WTC11 (cell line): ENCODE measurements around the gene EIF1B.

Experiments
- CREM ChIP-seq: sonication (generic); formaldehyde crosslinking; IDR thresholded peaks from 2 replicates; pipeline ENCODE4 v1.8.1; 2022; ENCODE audit warnings: mild to moderate bottlenecking, missing genetic modification reagents, moderate library complexity
- FOXP1 ChIP-seq: sonication (generic); formaldehyde crosslinking; IDR thresholded peaks from 2 replicates; pipeline ENCODE4 v1.8.0; 2022; ENCODE audit warnings: missing genetic modification reagents, mild to moderate bottlenecking, moderate library complexity, borderline replicate concordance
- MAX ChIP-seq: sonication (generic); formaldehyde crosslinking; IDR thresholded peaks from 2 replicates; pipeline ENCODE4 v1.8.0; 2022; ENCODE audit warnings: mild to moderate bottlenecking, missing genetic modification reagents
- MYBL2 ChIP-seq: sonication (generic); formaldehyde crosslinking; IDR thresholded peaks from 2 replicates; pipeline ENCODE4 v1.8.1; 2023; ENCODE audit warnings: mild to moderate bottlenecking, moderate library complexity, missing genetic modification reagents
- NR2C2 ChIP-seq: sonication (generic); formaldehyde crosslinking; IDR thresholded peaks from 2 replicates; pipeline ENCODE4 v1.8.0; 2022; ENCODE audit warnings: mild to moderate bottlenecking, missing genetic modification reagents
- ZBTB43 ChIP-seq: sonication (generic); formaldehyde crosslinking; IDR thresholded peaks from 2 replicates; pipeline ENCODE4 v1.8.1; 2023; ENCODE audit warnings: mild to moderate bottlenecking, missing genetic modification reagents
- TF ChIP-seq, protein P1 (sequence below): fragments of 200-600 bp; IDR thresholded peaks from 2 replicates; pipeline ENCODE4 v1.8.0; 2022; ENCODE audit warnings: antibody characterized with exemption
- TF ChIP-seq, protein P2 (sequence below): sonication (generic); formaldehyde crosslinking; IDR thresholded peaks from 2 replicates; pipeline ENCODE4 v1.8.0; 2023; ENCODE audit warnings: missing genetic modification reagents
- TF ChIP-seq, protein P3 (sequence below): sonication (generic); formaldehyde crosslinking; IDR thresholded peaks from 2 replicates; pipeline ENCODE4 v1.8.1; 2022; ENCODE audit warnings: mild to moderate bottlenecking, moderate library complexity, missing genetic modification reagents
- TF ChIP-seq, protein P4 (sequence below): sonication (generic); formaldehyde crosslinking; IDR thresholded peaks from 2 replicates; pipeline ENCODE4 v1.8.1; 2022; ENCODE audit warnings: missing genetic modification reagents, borderline replicate concordance

DNA sequence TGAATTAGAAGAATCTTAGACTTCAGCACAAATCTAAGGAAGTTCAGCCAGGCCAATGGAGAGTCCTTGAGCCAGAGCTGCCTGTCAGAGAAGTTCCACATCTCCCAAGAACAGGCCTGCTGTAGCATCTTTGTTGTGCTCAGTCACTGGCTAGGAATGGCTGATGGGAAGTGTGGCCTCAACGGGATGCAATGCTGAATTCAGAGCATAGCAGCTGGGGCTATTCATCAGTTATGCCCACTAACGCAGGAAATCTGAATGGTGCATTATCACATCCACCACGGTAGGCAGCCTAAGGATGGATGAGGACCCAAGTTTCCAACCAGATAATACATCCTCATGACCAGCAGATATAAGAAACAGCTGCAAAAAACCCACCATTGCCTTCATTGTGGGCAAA is 3.2 kb upstream of the EIF1B start:
- TF ChIP-seq, protein P1, sequence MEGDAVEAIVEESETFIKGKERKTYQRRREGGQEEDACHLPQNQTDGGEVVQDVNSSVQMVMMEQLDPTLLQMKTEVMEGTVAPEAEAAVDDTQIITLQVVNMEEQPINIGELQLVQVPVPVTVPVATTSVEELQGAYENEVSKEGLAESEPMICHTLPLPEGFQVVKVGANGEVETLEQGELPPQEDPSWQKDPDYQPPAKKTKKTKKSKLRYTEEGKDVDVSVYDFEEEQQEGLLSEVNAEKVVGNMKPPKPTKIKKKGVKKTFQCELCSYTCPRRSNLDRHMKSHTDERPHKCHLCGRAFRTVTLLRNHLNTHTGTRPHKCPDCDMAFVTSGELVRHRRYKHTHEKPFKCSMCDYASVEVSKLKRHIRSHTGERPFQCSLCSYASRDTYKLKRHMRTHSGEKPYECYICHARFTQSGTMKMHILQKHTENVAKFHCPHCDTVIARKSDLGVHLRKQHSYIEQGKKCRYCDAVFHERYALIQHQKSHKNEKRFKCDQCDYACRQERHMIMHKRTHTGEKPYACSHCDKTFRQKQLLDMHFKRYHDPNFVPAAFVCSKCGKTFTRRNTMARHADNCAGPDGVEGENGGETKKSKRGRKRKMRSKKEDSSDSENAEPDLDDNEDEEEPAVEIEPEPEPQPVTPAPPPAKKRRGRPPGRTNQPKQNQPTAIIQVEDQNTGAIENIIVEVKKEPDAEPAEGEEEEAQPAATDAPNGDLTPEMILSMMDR = no peak
- no peak for TF ChIP-seq NR2C2
- TF ChIP-seq, protein P2, sequence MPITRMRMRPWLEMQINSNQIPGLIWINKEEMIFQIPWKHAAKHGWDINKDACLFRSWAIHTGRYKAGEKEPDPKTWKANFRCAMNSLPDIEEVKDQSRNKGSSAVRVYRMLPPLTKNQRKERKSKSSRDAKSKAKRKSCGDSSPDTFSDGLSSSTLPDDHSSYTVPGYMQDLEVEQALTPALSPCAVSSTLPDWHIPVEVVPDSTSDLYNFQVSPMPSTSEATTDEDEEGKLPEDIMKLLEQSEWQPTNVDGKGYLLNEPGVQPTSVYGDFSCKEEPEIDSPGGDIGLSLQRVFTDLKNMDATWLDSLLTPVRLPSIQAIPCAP (CRISPR knock-in tag) = no peak
- TF ChIP-seq, protein P3, sequence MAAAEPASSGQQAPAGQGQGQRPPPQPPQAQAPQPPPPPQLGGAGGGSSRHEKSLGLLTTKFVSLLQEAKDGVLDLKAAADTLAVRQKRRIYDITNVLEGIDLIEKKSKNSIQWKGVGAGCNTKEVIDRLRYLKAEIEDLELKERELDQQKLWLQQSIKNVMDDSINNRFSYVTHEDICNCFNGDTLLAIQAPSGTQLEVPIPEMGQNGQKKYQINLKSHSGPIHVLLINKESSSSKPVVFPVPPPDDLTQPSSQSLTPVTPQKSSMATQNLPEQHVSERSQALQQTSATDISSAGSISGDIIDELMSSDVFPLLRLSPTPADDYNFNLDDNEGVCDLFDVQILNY (CRISPR knock-in tag) = no peak
- no peak for TF ChIP-seq CREM (CRISPR knock-in tag)
- no peak for TF ChIP-seq FOXP1 (CRISPR knock-in tag)
- no peak for TF ChIP-seq ZBTB43 (CRISPR knock-in tag)
- TF ChIP-seq MYBL2 = no peak
- no peak for TF ChIP-seq MAX (CRISPR knock-in tag)
- TF ChIP-seq, protein P4, sequence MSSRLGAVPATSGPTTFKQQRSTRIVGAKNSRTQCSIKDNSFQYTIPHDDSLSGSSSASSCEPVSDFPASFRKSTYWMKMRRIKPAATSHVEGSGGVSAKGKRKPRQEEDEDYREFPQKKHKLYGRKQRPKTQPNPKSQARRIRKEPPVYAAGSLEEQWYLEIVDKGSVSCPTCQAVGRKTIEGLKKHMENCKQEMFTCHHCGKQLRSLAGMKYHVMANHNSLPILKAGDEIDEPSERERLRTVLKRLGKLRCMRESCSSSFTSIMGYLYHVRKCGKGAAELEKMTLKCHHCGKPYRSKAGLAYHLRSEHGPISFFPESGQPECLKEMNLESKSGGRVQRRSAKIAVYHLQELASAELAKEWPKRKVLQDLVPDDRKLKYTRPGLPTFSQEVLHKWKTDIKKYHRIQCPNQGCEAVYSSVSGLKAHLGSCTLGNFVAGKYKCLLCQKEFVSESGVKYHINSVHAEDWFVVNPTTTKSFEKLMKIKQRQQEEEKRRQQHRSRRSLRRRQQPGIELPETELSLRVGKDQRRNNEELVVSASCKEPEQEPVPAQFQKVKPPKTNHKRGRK (CRISPR knock-in tag) = no peak
